H1 (cell line): ENCODE data around the gene LARP6. TPM values are rescaled to one million over a fixed set of nuclear protein-coding genes. Genes with fewer than 3 reads are reported as not detected.

Source experiments
- CTCF ChIA-PET: fragments of 300-600 bp; sonication (Branson Sonifier 250); formaldehyde crosslinking; loops from one replicate; lab custom pipeline; 2021; ENCODE audit not compliant: partially characterized antibody; lab: Charles Lee
- POLR2A ChIA-PET: fragments of 300-600 bp; sonication (Branson Sonifier 250); formaldehyde crosslinking; loops from one replicate; lab custom pipeline; 2021; ENCODE audit warnings: inconsistent platforms; ENCODE audit not compliant: partially characterized antibody; lab: Charles Lee
- DNase-seq, 2 experiments: peaks; one replicate each; pipeline versions ENCODE4 v3.0.0 to v3.0.0-alpha.2; 2010 to 2022; ENCODE audit warnings: low spot score in 2 of 2, low read depth in 1 of 2, mixed read lengths in 1 of 2
- FAIRE-seq: peaks from 2 replicates; lab custom pipeline; 2011; peaks lifted over from hg19 to GRCh38; lab: Jason Lieb, UNC
- H2AFZ ChIP-seq: 2 replicates; pipeline ENCODE4 v1.8.1; 2012; ENCODE audit warnings: low read length, inconsistent platforms
- H2AK5ac ChIP-seq: 2 replicates; pipeline ENCODE4 v1.6.1; 2013; ENCODE audit warnings: low read depth, low read length
- H2BK120ac ChIP-seq: replicated peaks from 2 replicates; pipeline ENCODE3; 2013; ENCODE audit warnings: low read depth, low read length, inconsistent platforms
- H2BK12ac ChIP-seq: 2 replicates; pipeline ENCODE4 v1.6.1; 2013; ENCODE audit warnings: low read depth, low read length
- H2BK15ac ChIP-seq: 2 replicates; pipeline ENCODE4 v1.6.1; 2013; ENCODE audit warnings: low read length
- H2BK20ac ChIP-seq: 2 replicates; pipeline ENCODE4 v1.6.1; 2013; ENCODE audit warnings: low read length
- H2BK5ac ChIP-seq: 2 replicates; pipeline ENCODE4 v1.6.1; 2013; ENCODE audit warnings: low read depth, low read length
- H3K14ac ChIP-seq: 2 replicates; pipeline ENCODE4 v1.6.1; 2013; ENCODE audit warnings: inconsistent platforms; ENCODE audit not compliant: insufficient read length
- H3K18ac ChIP-seq: 2 replicates; pipeline ENCODE4 v1.6.1; 2013; ENCODE audit warnings: low read length; ENCODE audit errors: extremely low read depth
- H3K23ac ChIP-seq: 2 replicates; pipeline ENCODE4 v1.6.1; 2013; ENCODE audit warnings: inconsistent platforms; ENCODE audit not compliant: insufficient read length
- H3K23me2 ChIP-seq: 2 replicates; pipeline ENCODE4 v1.6.1; 2013; ENCODE audit warnings: low read depth, low read length
- H3K27ac ChIP-seq: 2 replicates; pipeline ENCODE4 v1.6.1; 2011; ENCODE audit warnings: low read depth, low read length, inconsistent platforms
- H3K27me3 ChIP-seq, 4 experiments: replicated peaks in 1 of 4; 1 replicate in 1 of 4; 2 replicates in 3 of 4; pipeline versions ENCODE4 v1.6.1 to v1.8.1; 2011 to 2013; ENCODE audit warnings: low read length in 3 of 4, mild to moderate bottlenecking in 3 of 4, inconsistent platforms in 2 of 4, mixed read lengths in 2 of 4, moderate library complexity in 1 of 4; ENCODE audit not compliant: control insufficient read depth in 3 of 4, insufficient read depth in 3 of 4; ENCODE audit errors: extremely low read depth in 1 of 4
- H3K36me3 ChIP-seq, 4 experiments: 2 replicates each; pipeline versions ENCODE4 v1.6.1 to v1.8.1; 2011 to 2013; ENCODE audit warnings: mild to moderate bottlenecking in 4 of 4, low read length in 3 of 4, moderate library complexity in 2 of 4, control low read depth in 1 of 4, inconsistent platforms in 1 of 4; ENCODE audit not compliant: insufficient read depth in 4 of 4, control insufficient read depth in 2 of 4
- H3K4ac ChIP-seq: replicated peaks from 2 replicates; pipeline ENCODE3; 2013; ENCODE audit warnings: low read length, low read depth, mixed read lengths, inconsistent platforms; ENCODE audit not compliant: insufficient read length
- H3K4me1 ChIP-seq, 4 experiments: replicated peaks in 1 of 4; 1 replicate in 1 of 4; 2 replicates in 3 of 4; pipeline versions ENCODE4 v1.6.1 to v1.8.1; 2011 to 2013; ENCODE audit warnings: low read length in 3 of 4, inconsistent platforms in 2 of 4, mixed read lengths in 1 of 4; ENCODE audit not compliant: insufficient read depth in 4 of 4, control insufficient read depth in 3 of 4
- H3K4me2 ChIP-seq, 2 experiments: 2 replicates each; pipeline versions ENCODE4 v1.6.1 to v1.8.1; 2011 to 2013; ENCODE audit warnings: low read depth in 2 of 2, low read length in 2 of 2, control low read depth in 1 of 2, inconsistent platforms in 1 of 2, mild to moderate bottlenecking in 1 of 2; ENCODE audit not compliant: insufficient read depth in 1 of 2
- H3K4me3 ChIP-seq, 4 experiments: fragments of 200-600, 300-600 bp in 1 of 4; sonication (generic), shearing (Covaris generic), sonication (Bioruptor Twin) in 1 of 4; 2 replicates each; pipeline versions ENCODE4 v1.5.1 to v1.8.1; 2011 to 2016; ENCODE audit warnings: low read length in 4 of 4, low read depth in 3 of 4, control low read depth in 2 of 4, inconsistent platforms in 2 of 4, mild to moderate bottlenecking in 2 of 4, mixed read lengths in 1 of 4, moderate library complexity in 1 of 4; ENCODE audit not compliant: insufficient read depth in 2 of 4; ENCODE audit errors: extremely low read depth in 1 of 4
- H3K56ac ChIP-seq: replicated peaks from 2 replicates; pipeline ENCODE3; 2013; ENCODE audit warnings: low read depth, mild to moderate bottlenecking, mixed read lengths, low read length, inconsistent platforms; ENCODE audit not compliant: insufficient read length
- H3K79me1 ChIP-seq: 2 replicates; pipeline ENCODE4 v1.6.1; 2013; ENCODE audit warnings: low read depth, low read length, control low read depth
- H3K79me2 ChIP-seq, 2 experiments: 2 replicates each; pipeline versions ENCODE4 v1.6.1 to v1.8.1; 2012 to 2013; ENCODE audit warnings: low read length in 2 of 2, mild to moderate bottlenecking in 2 of 2, inconsistent platforms in 1 of 2; ENCODE audit not compliant: insufficient read depth in 2 of 2, control insufficient read depth in 1 of 2
- H3K9ac ChIP-seq, 4 experiments: replicated peaks in 1 of 4; 1 replicate in 1 of 4; 2 replicates in 3 of 4; pipeline versions ENCODE4 v1.6.1 to v1.8.1; 2011 to 2013; ENCODE audit warnings: low read depth in 3 of 4, low read length in 3 of 4, control low read depth in 2 of 4, mild to moderate bottlenecking in 2 of 4, moderate library complexity in 2 of 4, inconsistent platforms in 1 of 4; ENCODE audit errors: extremely low read depth in 1 of 4
- H3K9me3 ChIP-seq, 2 experiments: 2 replicates each; pipeline versions ENCODE4 v1.6.1 to v1.8.1; 2012 to 2013; ENCODE audit warnings: mild to moderate bottlenecking in 2 of 2, moderate library complexity in 2 of 2, control low read depth in 1 of 2, inconsistent platforms in 1 of 2, low read depth in 1 of 2, low read length in 1 of 2, mixed read lengths in 1 of 2; ENCODE audit not compliant: insufficient read depth in 2 of 2
- H4K20me1 ChIP-seq, 2 experiments: replicated peaks in 1 of 2; 2 replicates each; pipeline versions ENCODE3 to v1.8.1; 2011 to 2013; ENCODE audit warnings: inconsistent platforms in 2 of 2, low read length in 2 of 2, mild to moderate bottlenecking in 1 of 2; ENCODE audit not compliant: insufficient read depth in 2 of 2, control insufficient read depth in 1 of 2
- H4K5ac ChIP-seq: 2 replicates; pipeline ENCODE4 v1.6.1; 2013; ENCODE audit warnings: low read length, low read depth, mixed read lengths, inconsistent platforms; ENCODE audit not compliant: insufficient read length
- H4K8ac ChIP-seq: 2 replicates; pipeline ENCODE4 v1.8.0; 2013; ENCODE audit warnings: mild to moderate bottlenecking, moderate library complexity, low read length, inconsistent platforms; ENCODE audit not compliant: insufficient read depth; ENCODE audit errors: extremely low read depth
- H4K91ac ChIP-seq: replicated peaks from 2 replicates; pipeline ENCODE3; 2013; ENCODE audit warnings: low read length, mixed read lengths, inconsistent platforms; ENCODE audit not compliant: insufficient read length
- WGBS, 2 experiments: shearing (Covaris generic) in 1 of 2; methylation state at CpG; one replicate each; pipeline versions ENCODE4 v1.1.6 to v1.1.7; 2013 to 2015; ENCODE audit warnings: low lambda C conversion rate in 2 of 2, mixed read lengths in 2 of 2, inconsistent platforms in 1 of 2, low coverage in 1 of 2, missing lambda C conversion rate in 1 of 2; ENCODE audit not compliant: insufficient replicate concordance in 2 of 2, insufficient coverage in 1 of 2, insufficient read length in 1 of 2; ENCODE audit errors: extremely low coverage in 1 of 2, missing lambda C conversion rate in 1 of 2; 5-methylcytosine and 5-hydroxymethylcytosine counted together
- polyA plus RNA-seq, 7 experiments: library from polyadenylated mRNA; depleted of rRNA in 3 of 7; stranded (reverse) in 5 of 7; unstranded in 2 of 7; fragments of >200 nt in 5 of 7; fragments of 200-250 nt in 2 of 7; gene quantifications; 1 replicate in 5 of 7; 2 replicates in 1 of 7; 4 replicates in 1 of 7; pipeline versions ENCODE4 v1.2.1 to v1.2.3, GENCODE V29; 2011 to 2013; ENCODE audit warnings: missing spikeins in 2 of 7, mixed read lengths in 2 of 7
- total RNA-seq: library from RNA; stranded (reverse); fragmentation: NEBNext Ultra II Directional; extraction: Animal tissue kit (Norgen Biotek cat#: 25700); gene quantifications from 2 replicates; pipeline ENCODE4 v1.2.1, GENCODE V29; 2021

The LARP6 gene
- total and polyA plus RNA-seq, 2 of the 8 experiments (the other 6 are each of a cell fraction or from before 2014, with no cell fraction given) = 21.0 to 24.7 TPM

DNA sequence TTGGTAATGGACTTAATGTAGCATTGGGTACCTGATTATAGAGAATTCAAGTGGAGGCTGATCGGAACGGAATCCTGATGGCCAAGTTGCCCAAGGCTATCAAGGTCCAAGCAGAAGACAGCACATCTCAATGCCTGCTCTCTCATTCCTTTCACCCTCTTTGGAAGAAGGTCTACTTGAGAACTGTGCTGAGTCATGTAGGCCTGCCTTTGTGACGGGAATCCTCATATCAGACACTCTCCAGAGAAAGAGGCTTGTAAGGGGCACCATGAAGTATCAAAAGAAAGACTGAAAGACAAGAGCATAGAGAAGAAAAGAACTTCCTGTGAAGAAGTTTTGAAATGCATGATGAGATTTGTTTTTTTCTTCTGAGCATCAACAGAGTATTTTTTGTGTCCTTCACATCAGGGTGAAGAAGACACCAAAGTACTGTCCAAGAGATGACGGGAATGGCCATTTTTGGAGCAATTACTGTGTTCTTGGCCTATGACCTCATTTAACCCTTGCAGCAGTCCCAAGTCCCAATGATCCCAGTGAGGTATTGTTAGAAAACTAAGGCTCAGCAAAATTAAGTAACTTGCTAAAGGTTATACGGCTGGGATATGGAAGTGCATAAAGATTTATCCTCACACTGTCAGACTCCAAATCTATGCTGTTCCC, 13.2 kb upstream of the LARP6 start:
- CTCF ChIA-PET = interaction anchor here (0.9 kb wide), 1 partner anchor 10 kb away, joined by 4 read pairs; no protein-coding TSS in a partner anchor

More for the DNA sequence above, 13.2 kb upstream of the LARP6 start:
- Histone ChIP-seq H3K4me1 (no peaks in the 10 kb centered on the region), H4K5ac (no peak overlapping the region), H3K23me2 (no peaks in the 10 kb centered on the region), H3K14ac (no peak overlapping the region), H2AFZ (no peak overlapping the region), H3K4ac (no peak overlapping the region), H4K91ac (no peak overlapping the region), H3K27me3 (no peaks in the 10 kb centered on the region), H3K18ac (no peak overlapping the region), H3K36me3 (no peaks in the 10 kb centered on the region; a peak in 1 of 8 replicates), H3K56ac (no peak overlapping the region), H2BK15ac (no peak overlapping the region), H3K4me2 (no peak overlapping the region), H4K8ac (no peak overlapping the region), H2AK5ac (no peak overlapping the region), H3K9ac (no peak overlapping the region), H3K4me3 (no peak overlapping the region), H3K23ac (no peak overlapping the region), H2BK20ac (no peak overlapping the region), H3K27ac (no peak overlapping the region), H3K79me2 (no peaks in the 10 kb centered on the region), H2BK120ac (no peak overlapping the region), H3K79me1 (no peaks in the 10 kb centered on the region), H2BK12ac (no peak overlapping the region), H3K9me3 (peaks cover 0 to 8% of the 10 kb centered on the region in 2 experiments; a peak in 1 of 4 replicates), H2BK5ac (no peak overlapping the region), H4K20me1 (no peaks in the 10 kb centered on the region)
- POLR2A ChIA-PET = no interaction called here
- DNase-seq = no peak
- no peak for FAIRE-seq
- WGBS, 2 experiments = 89% methylated on average over 5 of the region's 5 CpGs; no CpG with 5 or more reads in 1 of the 2 experiments
